SIG-M5 treated with dmso at 0.1 percent for 504 hours (cell line): ENCODE results near the gene SH2D3C.

Experiments used
- DNase-seq: peaks from one replicate; lab custom pipeline; 2025; ENCODE audit not compliant: unreplicated experiment; lab: John Stamatoyannopoulos, UW

Gene SH2D3C

DNA sequence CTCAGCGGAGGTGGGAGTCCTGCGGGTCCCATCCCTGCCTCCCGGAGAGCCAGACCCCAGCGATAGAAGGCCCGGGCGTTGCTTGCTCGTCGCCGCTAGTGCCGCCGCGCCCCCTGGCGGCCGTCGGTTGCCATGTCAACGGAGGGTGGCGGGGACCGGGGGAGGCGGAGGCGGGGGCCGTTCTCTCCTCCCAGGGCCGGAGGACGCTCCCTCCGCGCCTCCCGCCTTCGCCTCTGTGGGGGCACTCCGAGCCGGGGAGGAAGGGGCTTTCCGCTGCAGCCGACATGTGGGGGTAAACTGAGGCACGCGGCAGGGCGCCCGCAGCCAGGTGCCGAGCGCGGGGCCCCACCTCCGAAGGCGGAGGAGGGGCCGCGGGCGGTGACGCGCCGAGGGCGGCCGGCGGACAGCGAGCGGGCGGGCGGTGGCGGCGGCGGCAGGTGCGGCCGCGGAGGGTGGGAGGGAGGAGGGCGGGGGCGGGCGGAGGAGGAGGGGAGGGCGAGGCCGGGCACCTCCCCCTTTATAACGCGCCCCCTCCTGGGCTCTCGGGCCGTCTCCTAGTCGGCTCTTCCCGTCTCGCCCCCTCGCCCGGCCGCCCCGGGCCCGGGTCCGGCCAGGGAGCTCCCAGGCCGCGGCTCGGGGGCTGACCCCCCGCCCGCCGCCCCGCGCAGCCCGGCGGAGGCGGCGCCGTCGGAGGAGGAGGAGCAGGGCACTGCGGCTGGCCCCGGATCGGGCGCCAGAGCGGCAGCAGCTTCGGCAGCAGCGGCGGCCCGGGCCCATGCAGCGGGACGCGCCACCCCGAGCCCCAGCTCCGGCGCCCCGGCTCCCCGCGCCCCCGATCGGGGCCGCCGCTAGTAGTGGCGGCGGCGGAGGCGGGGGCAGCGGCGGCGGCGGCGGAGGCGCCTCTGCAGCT, 6.8 kb upstream of the SH2D3C start:
- DNase-seq = peak; percentile 64

DNA sequence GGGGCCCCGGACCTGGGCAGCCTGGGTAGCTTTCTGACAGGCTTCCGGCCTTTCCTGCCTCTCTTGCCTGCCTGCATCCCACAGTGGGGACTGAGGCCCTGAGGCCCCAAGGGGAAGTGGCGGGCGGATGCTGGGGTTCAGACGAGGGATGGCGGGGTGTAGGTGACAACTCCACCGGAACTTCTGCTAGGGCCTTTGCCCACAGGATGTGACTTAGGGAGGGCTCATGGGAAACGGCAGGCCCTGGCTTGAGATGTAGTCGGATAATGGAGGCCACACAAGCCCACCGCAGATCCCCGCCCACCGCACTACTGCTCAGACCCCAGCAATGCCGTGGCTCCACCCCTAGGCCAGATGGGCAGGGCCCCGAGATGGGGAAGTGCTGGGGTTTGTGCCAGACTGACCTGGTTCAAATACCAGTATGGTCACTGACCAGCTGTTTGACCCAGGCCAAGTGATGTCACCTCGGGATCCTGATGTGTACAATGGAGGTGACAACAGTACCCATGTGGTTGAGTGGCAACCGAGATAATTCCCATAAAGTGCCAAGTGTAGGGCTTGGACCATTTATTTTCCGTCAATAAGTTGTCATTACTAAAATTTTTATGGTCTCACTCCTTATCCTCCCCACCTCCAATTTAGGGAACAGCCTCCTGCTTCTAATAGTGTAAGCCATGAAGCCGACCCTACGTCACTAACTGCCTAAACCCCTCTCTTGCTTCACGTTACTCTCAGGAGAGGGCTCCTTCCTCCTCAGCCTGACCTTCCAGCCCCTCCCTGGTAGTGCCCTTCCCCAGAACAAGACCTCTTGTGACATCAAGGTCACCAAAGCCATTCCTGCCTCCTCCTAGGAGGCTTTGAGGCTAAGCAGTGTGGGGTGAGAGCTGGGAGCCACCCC, 4.9 kb upstream of the SH2D3C start:
- DNase-seq = peak; percentile 93

DNA sequence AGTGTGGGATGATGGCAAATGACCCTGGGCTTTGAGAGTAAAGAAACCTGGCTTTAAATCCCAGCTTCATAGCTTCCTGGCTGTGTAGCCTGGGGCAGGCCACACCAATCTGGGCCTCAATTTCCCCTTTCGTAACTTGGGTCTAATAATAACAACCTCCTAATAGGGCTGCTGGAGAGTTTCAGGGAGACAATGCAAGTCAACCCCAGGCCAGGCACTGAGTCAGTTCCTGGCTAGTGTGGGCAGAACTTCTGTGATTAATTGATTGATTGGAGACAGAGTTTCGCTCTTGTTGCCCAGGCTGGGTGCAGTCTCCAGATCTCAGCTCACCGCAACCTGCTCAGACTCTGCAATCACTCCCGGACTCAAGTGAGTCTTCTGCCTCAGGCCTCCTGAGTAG, 3.3 kb upstream of the SH2D3C start:
- no peak for DNase-seq

DNA sequence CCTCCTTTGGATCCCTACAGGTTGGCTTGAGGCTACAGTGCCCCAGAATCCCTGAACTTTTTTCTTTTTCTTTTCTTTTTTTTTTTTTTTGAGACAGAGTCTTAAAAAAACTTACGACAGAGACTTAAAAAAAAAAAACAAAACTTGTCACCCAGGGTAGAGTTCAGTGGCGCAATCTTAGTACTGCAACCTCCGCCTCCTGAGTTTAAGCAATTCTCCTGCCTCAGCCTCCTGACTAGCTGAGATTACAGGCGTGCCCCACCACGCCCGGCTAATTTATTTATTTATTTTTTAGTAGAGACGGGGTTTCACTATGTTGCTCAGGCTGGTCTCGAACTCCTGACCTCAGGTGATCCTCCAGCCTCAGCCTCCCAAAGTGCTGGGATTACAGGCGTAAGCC, 2.4 kb upstream of the SH2D3C start:
- peak; percentile 88 for DNase-seq

DNA sequence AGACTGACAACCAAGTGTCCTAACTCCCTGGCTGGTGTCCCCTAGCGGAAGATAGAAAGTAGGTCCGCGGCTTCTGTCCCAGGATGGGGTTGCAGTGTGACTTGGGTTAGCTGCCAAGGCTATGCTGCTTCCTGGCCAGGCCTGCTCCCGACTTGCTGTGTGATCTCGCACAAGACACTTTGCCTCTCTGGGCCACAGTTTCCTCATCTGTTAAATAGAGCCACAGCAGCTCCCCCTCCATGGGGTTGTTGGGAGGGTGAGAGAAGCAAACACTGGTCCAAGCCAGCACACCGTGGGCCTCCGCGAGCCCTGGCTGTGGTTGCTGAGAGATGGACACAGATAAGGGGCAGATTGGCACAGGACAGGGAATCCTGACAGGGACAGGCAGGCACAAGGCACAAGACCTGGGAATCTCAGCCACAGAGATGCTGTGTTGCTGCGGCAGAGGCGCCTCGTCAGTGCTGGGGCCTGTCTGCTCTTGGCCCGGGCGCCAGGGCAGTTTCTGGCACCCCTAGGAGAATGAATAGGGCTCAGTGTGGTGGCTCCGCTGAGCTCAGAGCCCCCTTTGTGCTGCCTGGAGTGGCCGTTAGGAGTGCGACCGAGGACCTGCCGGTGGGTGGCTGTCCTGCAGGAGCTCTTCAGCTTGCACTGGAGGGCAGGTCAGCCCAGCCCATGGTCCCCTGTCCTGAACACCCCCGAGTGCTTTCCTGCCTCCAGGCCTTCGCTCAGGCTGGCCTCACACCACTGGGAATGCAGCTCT, 1.8 kb upstream of the SH2D3C start:
- no peak for DNase-seq

DNA sequence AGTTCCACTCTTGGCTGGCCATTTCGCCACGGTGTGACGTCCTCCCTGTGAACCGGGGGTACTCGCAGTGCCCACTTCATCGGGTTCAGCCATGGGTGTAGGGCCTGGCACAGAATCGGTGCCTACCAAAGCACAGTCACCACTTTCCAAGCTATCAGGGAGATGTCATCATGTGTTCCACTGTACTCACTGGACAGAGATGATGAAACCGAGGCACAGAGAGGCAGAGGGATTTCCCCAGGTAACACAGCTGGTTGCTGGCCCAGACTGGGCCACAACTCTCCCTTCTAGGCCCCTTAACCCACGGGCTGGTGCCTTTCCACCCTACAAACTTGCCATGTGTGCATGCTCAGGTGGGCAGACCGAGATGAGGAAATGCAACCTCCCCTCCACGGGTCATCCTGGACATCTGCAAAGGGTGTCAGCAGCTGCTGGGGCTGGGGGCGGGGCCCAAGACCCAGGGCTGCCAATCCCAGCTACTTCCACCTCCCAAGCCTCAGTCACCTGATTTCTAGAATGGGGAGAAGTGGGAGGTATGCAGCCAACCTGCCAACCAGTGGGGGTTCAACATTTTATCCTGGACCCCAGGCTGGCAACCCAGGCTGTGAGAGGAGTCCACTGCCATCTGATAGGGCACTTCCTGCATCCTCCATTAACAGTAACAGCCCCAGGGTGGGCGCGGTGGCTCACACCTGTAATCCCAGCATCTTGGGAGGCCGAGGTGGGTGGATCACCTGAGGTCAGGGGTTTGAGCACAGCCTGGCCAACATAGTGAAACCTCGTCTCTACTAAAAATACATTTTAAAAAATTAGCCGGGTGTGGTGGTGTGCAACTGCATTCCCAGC, 893 bp upstream of the SH2D3C start:
- DNase-seq = peak; percentile 62

DNA sequence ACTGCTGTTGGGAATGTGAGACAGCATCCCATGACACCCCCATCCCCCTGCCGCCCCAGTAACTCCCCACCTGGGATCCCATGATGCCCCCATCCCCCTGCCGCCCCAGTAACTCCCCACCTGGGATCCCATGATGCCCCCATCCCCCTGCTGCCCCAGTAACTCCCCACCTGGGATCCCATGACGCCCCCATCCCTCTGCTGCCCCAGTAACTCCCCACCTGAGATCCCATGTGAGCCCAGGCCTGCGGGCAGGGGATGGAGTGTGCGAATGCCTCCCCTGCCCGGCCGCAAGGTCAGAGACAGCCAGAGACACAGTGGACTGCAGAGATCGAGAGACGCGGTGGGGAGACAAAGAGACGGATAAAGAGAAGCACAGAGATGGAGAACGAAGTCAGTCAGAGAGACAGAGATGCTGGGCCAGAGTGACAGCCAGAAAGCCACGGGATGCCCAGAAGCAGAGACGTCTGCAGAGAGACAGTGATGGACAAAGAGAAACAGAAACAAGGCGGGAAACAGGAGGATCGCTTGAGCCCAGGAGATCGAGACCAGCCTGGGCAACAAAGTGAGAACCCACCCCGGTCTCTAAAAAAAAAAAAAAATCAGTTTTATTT, 992 bp downstream of the SH2D3C start:
- no peak for DNase-seq

DNA sequence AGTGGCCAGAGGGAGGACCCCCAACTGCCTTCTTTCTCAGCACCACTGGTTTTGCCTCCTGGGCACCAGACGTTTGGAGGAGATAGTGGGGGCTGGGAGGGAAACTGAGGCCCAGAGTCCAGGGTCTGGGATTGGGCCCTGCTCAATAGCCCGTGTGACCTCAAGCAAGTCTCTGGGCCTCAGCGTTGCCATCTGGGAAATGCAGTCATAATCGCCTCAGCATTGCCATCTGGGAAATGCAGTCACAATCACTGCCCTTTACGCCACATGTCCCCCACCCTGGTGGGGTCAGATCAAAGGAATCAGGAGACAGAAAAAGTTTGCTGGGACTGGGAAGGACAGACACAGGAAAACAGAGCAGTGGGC, 1.6 kb downstream of the SH2D3C start:
- DNase-seq = no peak

DNA sequence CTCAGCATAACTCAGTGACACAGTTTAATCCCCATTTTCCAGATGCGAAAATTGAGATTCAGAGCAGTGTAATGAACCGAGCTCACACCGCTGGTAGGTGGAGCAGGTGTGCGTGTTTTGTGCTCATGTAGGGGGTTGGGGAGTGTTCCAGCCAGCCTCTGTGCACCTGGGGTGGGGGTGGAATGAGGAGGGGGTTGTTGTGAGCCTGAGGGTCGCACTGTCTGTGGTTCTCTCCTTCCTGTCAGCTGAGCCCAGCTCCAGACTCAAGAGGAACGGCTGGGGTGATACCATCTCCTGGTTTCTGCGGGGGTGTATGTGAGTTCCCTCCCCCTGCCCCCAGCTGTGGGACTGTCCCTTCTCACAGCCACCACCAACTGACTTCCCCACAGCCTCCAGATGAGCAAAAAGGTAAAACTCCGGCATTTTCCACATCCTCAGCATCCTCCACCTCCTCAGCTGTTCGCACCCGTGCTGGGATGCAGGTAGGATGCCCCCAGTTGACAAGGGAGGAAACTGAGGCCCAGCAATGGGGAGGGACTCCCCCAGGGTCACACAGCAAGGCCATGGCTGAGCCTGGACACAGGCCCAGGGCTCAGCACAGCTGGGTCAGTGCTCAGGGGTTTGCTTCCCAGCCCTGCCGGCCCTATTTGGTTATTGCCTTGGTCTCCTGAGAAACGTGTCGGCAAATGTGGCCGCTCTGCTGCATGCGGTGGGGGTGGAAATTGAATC, 2.1 kb downstream of the SH2D3C start:
- peak; percentile 79 for DNase-seq

DNA sequence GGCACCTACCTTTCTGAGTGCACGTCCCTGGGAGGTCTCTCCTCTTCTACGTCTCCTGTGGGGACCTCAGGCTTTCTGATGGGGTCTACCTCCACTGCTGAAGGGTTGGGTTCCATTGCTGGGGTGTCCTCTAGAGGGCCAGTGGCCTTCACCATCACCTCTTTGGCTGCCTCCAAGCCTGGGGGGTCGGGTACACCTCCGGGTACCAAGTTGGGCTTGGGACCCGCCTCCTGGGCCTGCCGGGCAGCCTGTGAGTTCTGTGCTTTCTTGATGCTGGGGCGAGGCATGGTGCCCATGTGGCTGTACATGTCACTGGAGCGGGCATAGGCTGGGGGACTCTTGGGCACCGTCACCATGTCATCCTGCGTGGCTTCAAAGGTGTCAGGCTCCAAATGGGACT, 4.5 kb downstream of the SH2D3C start:
- no peak for DNase-seq

DNA sequence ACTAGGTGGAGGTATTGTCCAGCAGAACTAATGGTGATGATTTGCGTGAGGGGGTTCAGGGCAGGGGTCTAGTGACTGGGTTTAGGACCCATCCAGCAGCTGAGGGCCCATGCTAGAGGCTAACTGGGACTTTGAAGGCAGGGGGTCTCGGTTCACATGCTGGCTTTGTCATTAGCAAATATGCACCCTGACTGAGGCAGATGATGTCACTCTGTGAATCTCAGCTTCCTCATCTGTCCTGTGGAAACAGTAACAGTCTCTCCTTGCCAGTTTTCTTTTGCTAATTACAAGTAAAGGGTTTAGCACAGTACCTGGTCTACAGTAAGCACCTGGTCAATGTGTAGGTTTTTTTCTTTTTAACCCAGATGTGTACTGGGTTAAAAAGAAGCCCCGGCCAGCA, 5.2 kb downstream of the SH2D3C start:
- no peak for DNase-seq

DNA sequence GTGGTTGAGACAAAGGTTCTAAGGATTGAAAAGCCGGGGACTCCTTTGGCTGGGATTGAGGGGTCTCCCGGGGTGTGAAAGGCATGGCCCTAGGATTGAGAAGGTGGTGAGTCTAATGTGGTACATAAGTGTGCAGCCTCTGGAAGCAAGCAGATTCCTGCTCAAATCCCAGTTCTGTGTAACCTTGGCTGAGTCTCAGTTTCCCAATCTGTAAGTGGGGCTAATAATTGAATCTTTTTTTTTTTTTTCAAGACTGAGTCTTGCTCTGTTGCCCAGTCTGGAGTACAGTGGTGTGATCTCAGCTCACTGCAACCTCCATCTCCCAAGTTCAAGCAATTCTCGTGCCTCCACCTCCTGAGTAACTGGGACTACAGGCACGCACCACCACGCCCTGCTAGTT, 5.9 kb downstream of the SH2D3C start:
- no peak for DNase-seq

DNA sequence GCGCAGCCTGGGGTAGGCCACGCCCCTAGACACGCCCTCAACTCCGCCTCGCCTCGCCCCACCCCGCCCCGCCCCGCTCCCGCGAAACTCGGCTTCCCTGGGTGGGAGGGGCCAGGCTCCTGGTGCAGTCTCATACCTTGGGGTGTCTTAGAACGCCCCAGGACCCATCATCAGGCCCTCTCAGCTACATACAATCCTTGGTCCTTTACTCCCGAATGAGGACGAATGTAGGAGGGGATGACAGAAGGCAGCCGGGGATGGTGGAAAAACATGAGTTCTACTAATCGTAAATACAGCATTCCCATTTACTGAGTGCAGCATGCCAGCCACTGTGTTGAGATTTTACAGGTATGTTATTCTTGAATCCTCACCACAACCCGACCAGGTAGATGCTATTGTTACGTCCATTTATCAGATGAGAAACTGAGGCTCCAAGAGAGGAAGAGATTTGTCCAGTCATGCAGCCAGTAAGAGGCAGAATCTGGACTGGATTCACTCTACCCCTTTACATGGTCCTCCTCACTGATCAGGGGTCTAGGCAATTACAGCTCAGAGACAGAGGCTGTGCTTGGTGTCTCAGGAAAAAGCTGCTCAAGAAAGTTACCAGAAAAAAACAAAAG, 6.8 kb downstream of the SH2D3C start:
- no peak for DNase-seq

DNA sequence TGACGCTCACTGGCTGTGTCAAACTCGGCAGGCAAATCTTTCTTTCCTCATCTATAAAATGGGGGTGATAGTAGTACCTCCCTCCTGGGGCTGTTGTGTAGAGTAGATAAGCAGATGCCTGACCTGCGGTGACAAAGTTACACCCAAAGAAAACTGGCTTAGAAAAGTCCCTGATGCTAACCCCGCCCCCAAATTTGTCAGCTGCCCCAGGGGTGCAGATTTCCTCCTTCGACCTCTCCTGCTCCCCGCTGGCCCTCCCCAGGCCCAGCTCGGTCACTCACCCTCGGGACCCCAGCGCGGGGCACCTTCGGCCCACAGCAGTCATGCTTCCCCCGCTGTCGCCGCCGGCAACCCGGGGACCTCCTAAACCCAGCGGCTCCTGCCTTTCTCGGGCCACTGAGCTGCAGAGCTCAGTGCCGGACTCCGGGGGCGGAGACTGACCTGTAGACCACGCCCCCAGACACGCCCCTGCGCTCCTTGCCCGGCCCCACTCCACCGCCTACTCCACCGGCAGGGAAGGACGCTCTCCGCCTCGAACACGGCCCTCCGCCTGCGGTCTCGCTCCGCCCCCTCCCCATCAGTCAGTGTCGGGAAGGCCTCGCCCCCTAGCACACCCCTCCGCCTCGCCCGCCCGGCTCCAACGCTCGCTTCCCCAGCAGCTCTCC, 7.4 kb downstream of the SH2D3C start:
- DNase-seq = peak; percentile 96

DNA sequence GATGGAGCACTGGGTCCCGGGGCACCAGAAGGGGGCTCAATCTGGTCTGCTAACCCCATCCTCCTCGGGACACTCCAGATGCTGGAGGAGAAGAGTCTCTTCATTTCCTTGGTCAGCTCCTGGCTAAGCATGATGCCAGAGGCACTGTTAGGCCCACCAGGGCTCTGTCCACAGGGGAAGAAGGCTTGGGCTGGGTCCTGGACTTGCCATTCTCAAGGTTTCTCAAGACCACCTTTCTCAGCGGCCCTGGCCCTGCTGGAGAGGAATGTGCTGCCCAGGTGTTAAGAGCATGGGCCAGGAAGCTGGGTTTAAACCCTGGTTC, 7.9 kb downstream of the SH2D3C start:
- no peak for DNase-seq

DNA sequence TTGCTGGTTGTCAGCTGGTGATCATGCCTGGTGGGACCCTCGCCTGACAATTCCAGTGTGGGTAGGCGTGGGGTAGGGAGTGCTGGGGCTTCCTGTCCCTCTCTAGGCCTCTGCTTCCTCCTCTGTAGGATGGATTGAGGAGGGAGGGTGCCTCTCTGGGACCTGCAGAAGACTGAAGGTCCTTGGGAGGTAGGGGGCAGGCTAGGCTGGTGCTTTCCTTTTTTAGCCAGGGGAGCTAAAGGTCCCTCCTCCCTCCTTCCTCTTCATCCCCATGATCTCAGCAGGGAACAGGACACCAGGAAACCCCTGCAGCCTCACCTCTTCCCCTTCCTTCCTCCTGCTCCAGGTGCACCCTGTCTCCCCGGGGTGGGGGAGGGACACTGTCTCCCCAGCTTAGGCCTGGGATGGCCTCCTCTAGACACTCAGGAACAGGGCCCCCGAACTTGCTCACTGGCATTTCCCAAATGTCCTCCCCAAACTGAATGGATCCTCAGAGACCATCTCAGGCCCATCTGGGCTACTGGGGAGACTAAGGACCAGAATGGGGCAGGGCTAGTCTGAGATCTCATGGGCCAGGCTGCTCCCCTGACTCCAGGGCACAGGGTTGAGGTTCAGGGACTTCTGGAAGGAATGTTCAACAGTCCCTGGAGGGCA, 8.4 kb downstream of the SH2D3C start:
- no peak for DNase-seq

DNA sequence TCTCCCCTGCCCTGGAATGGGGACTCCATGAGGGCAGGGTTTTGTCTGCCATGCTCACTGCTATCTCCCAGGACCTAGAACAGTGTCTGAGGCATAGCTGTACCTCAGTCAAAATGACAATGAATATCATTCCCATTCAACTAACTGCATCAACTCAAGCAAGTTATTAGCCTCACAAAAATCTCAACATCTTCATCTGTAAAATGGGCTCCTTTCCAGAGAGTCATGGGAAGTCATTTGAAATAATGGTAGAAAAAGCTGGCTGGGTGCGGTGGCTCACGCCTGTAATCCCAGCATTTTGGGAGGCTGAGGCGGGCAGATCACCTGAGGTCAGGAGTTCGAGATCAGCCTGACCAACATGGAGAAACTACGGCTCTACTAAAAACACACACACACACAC, 9.4 kb downstream of the SH2D3C start:
- DNase-seq = no peak

DNA sequence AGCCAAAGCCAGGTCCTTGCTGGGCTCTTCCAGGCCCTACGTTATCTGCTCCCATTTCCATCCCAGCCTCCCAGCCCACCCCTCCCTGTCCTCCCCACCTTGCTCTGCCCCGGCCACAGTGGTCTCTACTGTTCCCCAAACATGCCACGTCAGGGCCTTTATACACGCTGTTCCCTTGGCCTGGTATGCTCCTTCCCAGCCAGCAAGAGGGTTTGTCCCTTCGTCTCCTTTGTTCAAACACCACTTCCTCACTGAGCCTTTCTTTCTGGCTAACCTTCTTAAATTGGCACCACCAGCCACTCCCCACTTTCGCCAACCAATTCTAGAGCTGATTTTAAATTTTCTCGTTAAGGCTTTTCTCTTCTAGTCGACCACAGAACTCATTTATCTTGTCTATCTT, 9.8 kb downstream of the SH2D3C start:
- no peak for DNase-seq
